IMR-90 (cell line): ENCODE data around the gene DTNA. TPM values are rescaled to one million over a fixed set of nuclear protein-coding genes. Genes with fewer than 3 reads are reported as not detected.

Source experiments
- ATAC-seq: fragments of 200-7000 bp; cut with Tn5 transposase; 2 replicates; pipeline ENCODE4 v1.9.1; 2020; ENCODE audit warnings: low read depth, mild to moderate bottlenecking, moderate library complexity
- BruUV-seq: library from RNA; stranded (reverse); fragments of 400-500 nt; replicated peaks from 2 replicates; lab custom pipeline; 2021; lab: Mats Ljungman, UMichigan
- CTCF ChIA-PET: fragments of 300-600 bp; formaldehyde crosslinking; extraction: SDS; loops from one replicate; lab custom pipeline; 2021; ENCODE audit warnings: antibody characterized with exemption; lab: Yijun Ruan, JAX
- POLR2A ChIA-PET: fragments of 300-600 bp; sonication (Branson Sonifier 250); formaldehyde crosslinking; loops from one replicate; lab custom pipeline; 2022; ENCODE audit warnings: antibody characterized with exemption; ENCODE audit not compliant: unreplicated experiment; lab: Charles Lee
- DNase-seq: peaks from one replicate; pipeline ENCODE4 v3.0.0; 2013
- H2AFZ ChIP-seq: replicated peaks from 2 replicates; pipeline ENCODE3; 2013; ENCODE audit warnings: low read length, mild to moderate bottlenecking; ENCODE audit not compliant: poor library complexity
- H2AK5ac ChIP-seq: 2 replicates; pipeline ENCODE4 v1.6.1; 2013; ENCODE audit warnings: low read depth, low read length, inconsistent platforms
- H2AK9ac ChIP-seq: replicated peaks from 2 replicates; pipeline ENCODE3; 2013; ENCODE audit warnings: mild to moderate bottlenecking, low read depth, low read length, moderate library complexity; ENCODE audit not compliant: poor library complexity
- H2BK120ac ChIP-seq: 2 replicates; pipeline ENCODE4 v1.6.1; 2013; ENCODE audit warnings: low read depth, low read length, inconsistent platforms
- H2BK15ac ChIP-seq: 3 replicates; pipeline ENCODE4 v1.6.1; 2013; ENCODE audit warnings: low read depth, low read length, inconsistent platforms
- H2BK20ac ChIP-seq: 2 replicates; pipeline ENCODE4 v1.6.1; 2013; ENCODE audit warnings: low read depth, mild to moderate bottlenecking, inconsistent platforms, low read length, moderate library complexity
- H2BK5ac ChIP-seq: 2 replicates; pipeline ENCODE4 v1.6.1; 2013; ENCODE audit warnings: mild to moderate bottlenecking, low read depth, low read length, inconsistent platforms; ENCODE audit not compliant: poor library complexity, severe bottlenecking
- H3K14ac ChIP-seq: replicated peaks from 2 replicates; pipeline ENCODE4 v1.6.1; 2013; ENCODE audit warnings: low read depth, low read length, inconsistent platforms
- H3K18ac ChIP-seq: 2 replicates; pipeline ENCODE4 v1.6.1; 2013; ENCODE audit warnings: low read depth, low read length, control low read depth
- H3K23ac ChIP-seq: 2 replicates; pipeline ENCODE4 v1.6.1; 2013; ENCODE audit warnings: low read depth, low read length, inconsistent platforms
- H3K27ac ChIP-seq: 2 replicates; pipeline ENCODE4 v1.5.1; 2013; ENCODE audit warnings: mild to moderate bottlenecking, control low read depth, low read length; ENCODE audit not compliant: insufficient read depth
- H3K27me3 ChIP-seq: 2 replicates; pipeline ENCODE4 v1.6.1; 2013; ENCODE audit warnings: low read length; ENCODE audit not compliant: control insufficient read depth, insufficient read depth
- H3K36me3 ChIP-seq: 2 replicates; pipeline ENCODE4 v1.6.1; 2013; ENCODE audit warnings: low read length, mixed read lengths; ENCODE audit not compliant: control insufficient read depth, insufficient read depth
- H3K4ac ChIP-seq: 2 replicates; pipeline ENCODE4 v1.6.1; 2013; ENCODE audit warnings: low read depth, low read length, inconsistent platforms
- H3K4me1 ChIP-seq: 2 replicates; pipeline ENCODE4 v1.6.1; 2013; ENCODE audit warnings: low read length, mixed read lengths; ENCODE audit not compliant: control insufficient read depth, insufficient read depth
- H3K4me2 ChIP-seq: 2 replicates; pipeline ENCODE4 v1.6.1; 2013; ENCODE audit warnings: low read depth, mild to moderate bottlenecking, control low read depth, low read length, moderate library complexity
- H3K4me3 ChIP-seq: 2 replicates; pipeline ENCODE4 v1.5.1; 2013; ENCODE audit warnings: low read depth, mild to moderate bottlenecking, control low read depth, low read length, moderate library complexity; ENCODE audit not compliant: insufficient read depth
- H3K56ac ChIP-seq: 2 replicates; pipeline ENCODE4 v1.6.1; 2013; ENCODE audit warnings: low read length, inconsistent platforms; ENCODE audit not compliant: insufficient read depth; ENCODE audit errors: extremely low read depth
- H3K79me1 ChIP-seq, 2 experiments: 2 replicates each; pipeline ENCODE4 v1.6.1; 2013; ENCODE audit warnings: low read length in 2 of 2, inconsistent platforms in 1 of 2, low read depth in 1 of 2
- H3K9ac ChIP-seq: 2 replicates; pipeline ENCODE4 v1.6.1; 2013; ENCODE audit warnings: low read depth, low read length, control low read depth
- H3K9me1 ChIP-seq: 2 replicates; pipeline ENCODE4 v1.6.1; 2013; ENCODE audit warnings: low read length, inconsistent platforms; ENCODE audit not compliant: insufficient read depth
- H3K9me3 ChIP-seq: 2 replicates; pipeline ENCODE4 v1.6.1; 2013; ENCODE audit warnings: low read length; ENCODE audit not compliant: control insufficient read depth, insufficient read depth
- H4K20me1 ChIP-seq: 2 replicates; pipeline ENCODE4 v1.6.1; 2013; ENCODE audit warnings: low read length, inconsistent platforms; ENCODE audit not compliant: insufficient read depth
- H4K5ac ChIP-seq: 2 replicates; pipeline ENCODE4 v1.6.1; 2013; ENCODE audit warnings: mild to moderate bottlenecking, low read depth, low read length, control low read depth
- H4K8ac ChIP-seq, 2 experiments: 2 replicates each; pipeline ENCODE4 v1.6.1; 2013; ENCODE audit warnings: low read depth in 2 of 2, low read length in 2 of 2, control low read depth in 1 of 2, inconsistent platforms in 1 of 2
- H4K91ac ChIP-seq: 2 replicates; pipeline ENCODE4 v1.6.1; 2013; ENCODE audit warnings: low read depth, low read length, inconsistent platforms; ENCODE audit not compliant: insufficient read depth
- BHLHE40 ChIP-seq: fragments of 150-350 bp; IDR thresholded peaks from 2 replicates; pipeline ENCODE4 v1.6.1; 2016; ENCODE audit warnings: mild to moderate bottlenecking, low read depth, low read length
- CHD1 ChIP-seq: IDR thresholded peaks from 2 replicates; pipeline ENCODE4 v1.6.1; 2012; ENCODE audit warnings: low read depth, low read length, improper control_type of control experiment
- CTCF ChIP-seq: conservative IDR thresholded peaks from 2 replicates; pipeline ENCODE4 v1.5.1; 2012; ENCODE audit warnings: mild to moderate bottlenecking, low read depth, low read length, improper control_type of control experiment
- FOS ChIP-seq: fragments of 150-350 bp; IDR thresholded peaks from 2 replicates; pipeline ENCODE4 v1.6.1; 2016; ENCODE audit warnings: low read depth, low read length
- MAFK ChIP-seq: IDR thresholded peaks from 2 replicates; pipeline ENCODE4 v1.6.1; 2012; ENCODE audit warnings: low read depth, low read length, improper control_type of control experiment
- MAZ ChIP-seq: IDR thresholded peaks from 2 replicates; pipeline ENCODE4 v1.6.1; 2012; ENCODE audit warnings: low read depth, mild to moderate bottlenecking, low read length, improper control_type of control experiment, moderate library complexity, borderline replicate concordance
- NFE2L2 ChIP-seq: fragments of 150-350 bp; IDR thresholded peaks from 2 replicates; pipeline ENCODE4 v1.6.1; 2016; ENCODE audit warnings: low read depth, mild to moderate bottlenecking, low read length
- POLR2A ChIP-seq: IDR thresholded peaks from 2 replicates; pipeline ENCODE4 v1.6.1; 2012; ENCODE audit warnings: mild to moderate bottlenecking, low read depth, low read length
- RAD21 ChIP-seq: IDR thresholded peaks from 2 replicates; pipeline ENCODE4 v1.6.1; 2012; ENCODE audit warnings: low read length, improper control_type of control experiment
- RCOR1 ChIP-seq: IDR thresholded peaks from 2 replicates; pipeline ENCODE4 v1.6.1; 2012; ENCODE audit warnings: mild to moderate bottlenecking, low read length, improper control_type of control experiment; ENCODE audit not compliant: insufficient replicate concordance
- SMC3 ChIP-seq: fragments of 150-350 bp; IDR thresholded peaks from 2 replicates; pipeline ENCODE4 v1.6.1; 2016; ENCODE audit warnings: low read depth, mild to moderate bottlenecking, antibody characterized with exemption, low read length, moderate library complexity
- USF2 ChIP-seq: fragments of 150-350 bp; IDR thresholded peaks from 2 replicates; pipeline ENCODE4 v1.6.1; 2017; ENCODE audit warnings: mild to moderate bottlenecking, antibody characterized with exemption, low read length, low read depth
- WGBS, 2 experiments: methylation state at CpG; one replicate each; pipeline versions ENCODE4 v1.1.5 to v1.1.7; 2013; ENCODE audit warnings: missing lambda C conversion rate in 2 of 2; ENCODE audit not compliant: insufficient read length in 1 of 2; ENCODE audit errors: extremely low coverage in 2 of 2; 5-methylcytosine and 5-hydroxymethylcytosine counted together
- dilution Hi-C: fragments of 300-500 bp; cut with HindIII; formaldehyde crosslinking; loops from one replicate; pipeline ENCODE4 v1.14.3; 2018; ENCODE audit warnings: low sequenced_read_pairs; ENCODE audit not compliant: unreplicated experiment
- in situ Hi-C: fragments of 300-500 bp; cut with MboI; formaldehyde crosslinking; loops from 3 replicates; pipeline ENCODE4 v1.14.3; 2019; ENCODE audit warnings: low sequenced_read_pairs, inconsistent platforms, mixed read lengths
- intact Hi-C: fragments of 100-400 bp; cut with micrococcal nuclease; formaldehyde crosslinking; loops from 2 replicates; pipeline ENCODE4 v1.10.0; 2022
- polyA plus RNA-seq, 3 experiments: library from polyadenylated mRNA; depleted of rRNA; stranded (reverse); fragments of >200 nt; gene quantifications; 2 replicates each; pipeline ENCODE4 v1.2.3, GENCODE V29; 2012; ENCODE audit warnings: low replicate concordance in 1 of 3
- total RNA-seq: library from RNA; depleted of rRNA; stranded (reverse); fragments of >200 nt; gene quantifications from 2 replicates; pipeline ENCODE4 v1.2.3, GENCODE V29; 2012
- TF ChIP-seq, protein P1 (sequence below): fragments of 150-350 bp; IDR thresholded peaks from 2 replicates; pipeline ENCODE4 v1.6.1; 2016; ENCODE audit warnings: low read depth, mild to moderate bottlenecking, low read length, moderate library complexity, borderline replicate concordance

DTNA gene
- total and polyA plus RNA-seq, 2 of the 4 experiments (the other 2 are of a cell fraction), result 9.5 to 10.8 TPM

GRCh38 chr18:34872066-34872465, 162.0 kb downstream of the DTNA start:
- H3K9me1 ChIP-seq, result peaks cover 3% of the 10 kb centered on the region; the same call in 1 of the 2 replicates
- H3K4ac ChIP-seq, result no peak overlapping the region
- no TSS peak for BruUV-seq
- H2BK15ac ChIP-seq, result no peak overlapping the region
- H4K8ac ChIP-seq, result no peak overlapping the region
- dilution Hi-C loops (no loop called here), in situ Hi-C loops (no loop called here), intact Hi-C loops (no loop called here)
- no peaks in the 10 kb centered on the region for H3K9me3 ChIP-seq
- no peak overlapping the region for H3K56ac ChIP-seq
- H4K20me1 ChIP-seq, result no peaks in the 10 kb centered on the region
- no peak overlapping the region for H2BK5ac ChIP-seq
- H3K4me1 ChIP-seq, result peaks cover 2% of the 10 kb centered on the region; the same call in 1 of the 2 replicates
- H2AK9ac ChIP-seq, result no peak overlapping the region
- no peak overlapping the region for H4K5ac ChIP-seq
- no peaks in the 10 kb centered on the region for H3K36me3 ChIP-seq
- no peaks in the 10 kb centered on the region for H3K79me1 ChIP-seq
- no peak overlapping the region for H3K27ac ChIP-seq
- no peak overlapping the region for H3K9ac ChIP-seq
- H2AK5ac ChIP-seq, result no peak overlapping the region
- H2BK120ac ChIP-seq, result no peak overlapping the region
- H3K14ac ChIP-seq, result no peak overlapping the region
- H3K18ac ChIP-seq, result no peak overlapping the region
- H3K27me3 ChIP-seq, result no peaks in the 10 kb centered on the region
- DNase-seq, result no peak
- ChIA-PET CTCF (no interaction called here), POLR2A (no interaction called here)
- no peak for ATAC-seq
- TF ChIP-seq SMC3, result no peak
- TF ChIP-seq FOS, result no peak
- no peak for TF ChIP-seq POLR2A
- TF ChIP-seq MAFK, result no peak
- no peak for TF ChIP-seq RAD21
- TF ChIP-seq CHD1, result no peak
- TF ChIP-seq MAZ, result no peak
- TF ChIP-seq BHLHE40, result no peak
- TF ChIP-seq, protein P1, sequence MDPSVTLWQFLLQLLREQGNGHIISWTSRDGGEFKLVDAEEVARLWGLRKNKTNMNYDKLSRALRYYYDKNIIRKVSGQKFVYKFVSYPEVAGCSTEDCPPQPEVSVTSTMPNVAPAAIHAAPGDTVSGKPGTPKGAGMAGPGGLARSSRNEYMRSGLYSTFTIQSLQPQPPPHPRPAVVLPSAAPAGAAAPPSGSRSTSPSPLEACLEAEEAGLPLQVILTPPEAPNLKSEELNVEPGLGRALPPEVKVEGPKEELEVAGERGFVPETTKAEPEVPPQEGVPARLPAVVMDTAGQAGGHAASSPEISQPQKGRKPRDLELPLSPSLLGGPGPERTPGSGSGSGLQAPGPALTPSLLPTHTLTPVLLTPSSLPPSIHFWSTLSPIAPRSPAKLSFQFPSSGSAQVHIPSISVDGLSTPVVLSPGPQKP, result no peak
- no peak for TF ChIP-seq RCOR1
- no peak for TF ChIP-seq USF2
- no peak for TF ChIP-seq NFE2L2
- TF ChIP-seq CTCF, result no peak
- no peak overlapping the region for H2AFZ ChIP-seq
- H4K91ac ChIP-seq, result no peak overlapping the region
- H3K23ac ChIP-seq, result no peak overlapping the region
- no peak overlapping the region for H3K4me3 ChIP-seq
- H3K4me2 ChIP-seq, result no peak overlapping the region
- WGBS, 2 experiments, result no CpG with 5 or more reads among the region's 1 CpG
- H2BK20ac ChIP-seq, result no peak overlapping the region
